Thoracic aorta (tissue), 2 donors: Measurements from ENCODE around the gene PLAAT2. TPM values are rescaled to one million over a fixed set of nuclear protein-coding genes. Genes with fewer than 3 reads are reported as not detected.

Source experiments
- ATAC-seq: fragments of 150-250 bp; one replicate; pipeline ENCODE4 v1.8.0; 2017; ENCODE audit warnings: low read depth; ENCODE audit not compliant: insufficient number of reproducible peaks, low FRiP score
- DNase-seq: peaks from one replicate; pipeline ENCODE4 v3.0.0-alpha.2; 2020; ENCODE audit warnings: low spot score
- H3K27ac ChIP-seq, 2 donors: fragments of 200-600 bp; sonication (generic); 1 replicate in 1 of 2; 2 replicates in 1 of 2; pipeline ENCODE4 v1.5.1; 2016; ENCODE audit warnings: mild to moderate bottlenecking in 2 of 2, moderate library complexity in 2 of 2
- H3K27me3 ChIP-seq: fragments of 200-600 bp; sonication (generic); replicated peaks from 2 replicates; pipeline ENCODE4 v1.6.0; 2016; ENCODE audit warnings: mild to moderate bottlenecking; ENCODE audit not compliant: insufficient read depth
- H3K36me3 ChIP-seq: fragments of 200-600 bp; sonication (generic); one replicate; pipeline ENCODE4 v1.5.1; 2016
- H3K4me1 ChIP-seq, 2 donors: fragments of 200-600 bp; sonication (generic); 1 replicate in 1 of 2; 2 replicates in 1 of 2; pipeline versions ENCODE4 v1.5.1 to v1.6.0; 2016; ENCODE audit warnings: low read depth in 2 of 2, mild to moderate bottlenecking in 1 of 2; ENCODE audit not compliant: control insufficient read depth in 1 of 2
- H3K4me3 ChIP-seq: fragments of 200-600 bp; sonication (generic); 2 replicates; pipeline ENCODE4 v1.5.1; 2016; ENCODE audit warnings: mild to moderate bottlenecking
- H3K9me3 ChIP-seq: fragments of 200-600 bp; sonication (generic); 2 replicates; pipeline ENCODE4 v1.5.1; 2016
- CTCF ChIP-seq: fragments of 200-600 bp; sonication (generic); IDR thresholded peaks from one replicate; pipeline ENCODE4 v1.5.1; 2019; ENCODE audit warnings: antibody characterized with exemption
- total RNA-seq, 2 donors: library from RNA; depleted of rRNA; stranded (reverse); fragments of >200 nt; gene quantifications; one replicate each; pipeline versions ENCODE4 v1.1.0 to v1.2.3, GENCODE V29; 2016

The PLAAT2 gene
- total RNA-seq, 2 donors from 2014 or later = not detected

- no peak for ATAC-seq
- H3K36me3 ChIP-seq = peaks cover 7% of the 10 kb centered on the region
- no peaks in the 10 kb centered on the region for H3K9me3 ChIP-seq
- no peak for TF ChIP-seq CTCF
- DNase-seq = no peak
- peaks cover 15 to 22% of the 10 kb centered on the region in 2 donors for H3K4me1 ChIP-seq
- no peaks in the 10 kb centered on the region for H3K27me3 ChIP-seq
- no peak overlapping the region for H3K27ac ChIP-seq
- H3K4me3 ChIP-seq = no peak overlapping the region
These were observed 35.4 kb upstream of the PLAAT2 start for GRCh38 chr11:63598556-63598955.

GRCh38 chr11:63595296-63595695 lies 32.1 kb upstream of the PLAAT2 start:
- H3K27me3 ChIP-seq = no peaks in the 10 kb centered on the region
- H3K4me1 ChIP-seq = no peaks in the 10 kb centered on the region
- ATAC-seq (no peak), DNase-seq (no peak)
- H3K9me3 ChIP-seq = no peaks in the 10 kb centered on the region
- H3K4me3 ChIP-seq = no peak overlapping the region
- peaks cover 24% of the 10 kb centered on the region for H3K36me3 ChIP-seq
- no peak overlapping the region for H3K27ac ChIP-seq
- TF ChIP-seq CTCF = no peak

DNA sequence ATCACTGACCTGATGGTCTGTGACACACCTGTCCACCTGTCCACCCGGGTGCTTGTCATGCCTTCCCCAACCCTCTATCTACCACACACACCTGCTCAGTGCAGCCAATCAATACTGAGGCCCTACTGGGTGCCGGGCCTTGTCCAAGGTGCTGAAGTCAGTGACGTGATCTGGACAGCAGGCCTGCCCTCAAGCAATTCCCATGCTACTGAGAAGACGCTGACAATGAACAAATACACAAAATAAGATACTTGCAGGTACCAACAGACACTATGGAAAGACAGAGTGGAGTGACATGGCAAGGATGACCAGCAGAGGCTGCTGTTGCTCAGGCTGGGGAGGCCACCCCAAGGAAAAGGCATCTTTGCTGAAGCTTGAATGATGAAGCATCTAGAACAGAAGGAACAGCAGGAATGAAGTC lies 29.8 kb upstream of the PLAAT2 start:
- DNase-seq (no peak), ATAC-seq (no peak)
- no peaks in the 10 kb centered on the region for H3K27me3 ChIP-seq
- TF ChIP-seq CTCF = peak; percentile 38
- H3K4me1 ChIP-seq = no peaks in the 10 kb centered on the region
- no peaks in the 10 kb centered on the region for H3K9me3 ChIP-seq
- no peak overlapping the region for H3K27ac ChIP-seq
- H3K4me3 ChIP-seq = no peak overlapping the region
- peaks cover 28% of the 10 kb centered on the region for H3K36me3 ChIP-seq

- H3K27ac ChIP-seq = no peak overlapping the region
These were observed 27.0 kb upstream of the PLAAT2 start for GRCh38 chr11:63590024-63590788.

DNA sequence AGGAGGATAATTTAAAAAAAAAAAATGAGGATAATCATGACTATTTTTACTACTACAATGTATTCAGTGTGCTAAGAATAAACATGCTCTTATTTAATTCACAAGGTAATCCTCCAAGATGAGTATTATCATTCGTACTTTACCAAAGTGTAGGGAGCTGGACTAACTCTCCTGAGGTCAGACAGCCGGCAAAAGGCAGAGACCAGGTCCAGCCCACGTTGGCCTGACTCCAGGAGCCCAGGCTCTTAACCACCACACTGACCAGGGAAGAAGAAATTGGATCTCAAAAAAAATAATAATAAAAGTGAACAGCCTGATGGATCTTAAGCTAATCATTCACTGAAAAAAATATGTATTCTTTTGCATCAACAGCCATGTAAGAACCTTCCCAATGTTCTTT lies 25.8 kb upstream of the PLAAT2 start:
- DNase-seq (no peak), ATAC-seq (no peak)
- no peaks in the 10 kb centered on the region for H3K27me3 ChIP-seq
- no peak overlapping the region for H3K27ac ChIP-seq
- H3K36me3 ChIP-seq = peaks cover 32% of the 10 kb centered on the region
- no peak overlapping the region for H3K4me3 ChIP-seq
- H3K9me3 ChIP-seq = no peaks in the 10 kb centered on the region
- TF ChIP-seq CTCF = no peak
- no peaks in the 10 kb centered on the region for H3K4me1 ChIP-seq

More at GRCh38 chr11:63590024-63590788, 27.0 kb upstream of the PLAAT2 start:
- H3K36me3 ChIP-seq = peaks cover 32% of the 10 kb centered on the region
- H3K27me3 ChIP-seq = no peaks in the 10 kb centered on the region
- no peaks in the 10 kb centered on the region for H3K9me3 ChIP-seq
- no peaks in the 10 kb centered on the region for H3K4me1 ChIP-seq
- no peak for TF ChIP-seq CTCF
- no peak for DNase-seq
- ATAC-seq = no peak
- H3K4me3 ChIP-seq = no peak overlapping the region
